Liver (tissue), 9 donors: ENCODE data around the gene SNCA. TPM values are rescaled to one million over a fixed set of nuclear protein-coding genes. Genes with fewer than 3 reads are reported as not detected.

ENCODE experiments used
- DNase-seq: peaks from one replicate; pipeline ENCODE4 v3.0.0-alpha.2; 2017; ENCODE audit warnings: low spot score
- H3K27ac ChIP-seq, 2 donors: one replicate each; pipeline ENCODE4 v1.7.0; 2013; ENCODE audit warnings: inconsistent platforms in 2 of 2, low read length in 2 of 2, control low read depth in 1 of 2, low read depth in 1 of 2, mild to moderate bottlenecking in 1 of 2
- H3K27me3 ChIP-seq, 4 donors: one replicate each; pipeline versions ENCODE4 v1.6.1 to v1.7.0; 2013; ENCODE audit warnings: low read length in 3 of 4, inconsistent platforms in 1 of 4, mild to moderate bottlenecking in 1 of 4, moderate library complexity in 1 of 4; ENCODE audit not compliant: control insufficient read depth in 4 of 4, insufficient read depth in 4 of 4
- H3K36me3 ChIP-seq, 4 donors: one replicate each; pipeline versions ENCODE4 v1.6.1 to v1.7.0; 2013; ENCODE audit warnings: low read length in 3 of 4, mild to moderate bottlenecking in 3 of 4, low read depth in 1 of 4, moderate library complexity in 1 of 4; ENCODE audit not compliant: control insufficient read depth in 4 of 4, insufficient read depth in 3 of 4
- H3K4me1 ChIP-seq, 4 donors: one replicate each; pipeline versions ENCODE4 v1.6.1 to v1.7.0; 2013; ENCODE audit warnings: low read length in 3 of 4, mild to moderate bottlenecking in 3 of 4, moderate library complexity in 1 of 4; ENCODE audit not compliant: control insufficient read depth in 4 of 4, insufficient read depth in 4 of 4
- H3K4me3 ChIP-seq, 3 donors: one replicate each; pipeline versions ENCODE4 v1.6.1 to v1.7.0; 2013; ENCODE audit warnings: low read length in 3 of 3, control low read depth in 1 of 3, low read depth in 1 of 3, mild to moderate bottlenecking in 1 of 3
- H3K9ac ChIP-seq, 2 donors: one replicate each; pipeline ENCODE4 v1.7.0; 2013; ENCODE audit warnings: low read length in 2 of 2, mild to moderate bottlenecking in 2 of 2, moderate library complexity in 2 of 2, control low read depth in 1 of 2, low read depth in 1 of 2
- H3K9me3 ChIP-seq, 4 donors: one replicate each; pipeline versions ENCODE4 v1.6.1 to v1.7.0; 2013; ENCODE audit warnings: low read length in 3 of 4; ENCODE audit not compliant: control insufficient read depth in 4 of 4
- CTCF ChIP-seq: fragments of 150-350 bp; IDR thresholded peaks from 2 replicates; pipeline ENCODE4 v1.5.1; 2017; ENCODE audit warnings: improper control_type of control experiment, low read depth, low read length; ENCODE audit not compliant: missing input control
- EGR1 ChIP-seq, 2 donors: IDR thresholded peaks; 2 replicates each; pipeline ENCODE4 v1.6.1; 2016 to 2018; ENCODE audit warnings: antibody characterized with exemption in 2 of 2, low read depth in 2 of 2
- FOXA1 ChIP-seq: IDR thresholded peaks from 2 replicates; pipeline ENCODE4 v1.6.1; 2016; ENCODE audit warnings: antibody characterized with exemption
- FOXA2 ChIP-seq: IDR thresholded peaks from 2 replicates; pipeline ENCODE4 v1.6.1; 2016; ENCODE audit warnings: antibody characterized with exemption
- GABPA ChIP-seq, 2 donors: IDR thresholded peaks in 1 of 2; conservative IDR thresholded peaks in 1 of 2; 2 replicates each; pipeline ENCODE4 v1.6.1; 2016; ENCODE audit warnings: antibody characterized with exemption in 2 of 2, mild to moderate bottlenecking in 1 of 2, moderate library complexity in 1 of 2
- HNF4A ChIP-seq, 2 donors: conservative IDR thresholded peaks; 2 replicates each; pipeline ENCODE4 v1.6.1; 2016; ENCODE audit warnings: antibody characterized with exemption in 2 of 2, mild to moderate bottlenecking in 2 of 2
- HNF4G ChIP-seq: IDR thresholded peaks from 2 replicates; pipeline ENCODE4 v1.6.1; 2016; ENCODE audit warnings: antibody characterized with exemption
- MAX ChIP-seq: IDR thresholded peaks from 2 replicates; pipeline ENCODE4 v1.6.1; 2016; ENCODE audit warnings: antibody characterized with exemption
- NR2F2 ChIP-seq: IDR thresholded peaks from 2 replicates; pipeline ENCODE4 v1.6.1; 2016; ENCODE audit warnings: antibody characterized with exemption
- RXRA ChIP-seq, 2 donors: IDR thresholded peaks; 2 replicates each; pipeline ENCODE4 v1.6.1; 2017 to 2018; ENCODE audit warnings: antibody characterized with exemption in 2 of 2, mild to moderate bottlenecking in 1 of 2
- SP1 ChIP-seq: IDR thresholded peaks from 2 replicates; pipeline ENCODE4 v1.6.1; 2018; ENCODE audit warnings: antibody characterized with exemption, mild to moderate bottlenecking
- TAF1 ChIP-seq: conservative IDR thresholded peaks from 2 replicates; pipeline ENCODE4 v1.6.1; 2016; ENCODE audit warnings: antibody characterized with exemption, mild to moderate bottlenecking
- WGBS: extraction: QIAGEN DNeasy Blood & Tissue Kit; methylation state at CpG from one replicate; pipeline ENCODE4 v1.1.7; 2013; 5-methylcytosine and 5-hydroxymethylcytosine counted together
- polyA plus RNA-seq, 2 donors: library from polyadenylated mRNA; stranded (reverse) in 1 of 2; unstranded in 1 of 2; fragments of 200-250 nt in 1 of 2; fragments of >200 nt in 1 of 2; fragmentation: Nextera tagmentation in 1 of 2; extraction: Ambion mirVana in 1 of 2; gene quantifications; one replicate each; pipeline versions ENCODE4 v1.2.1 to v1.2.3, GENCODE V29; 2013 to 2015
- total RNA-seq, 2 donors: library from RNA; depleted of rRNA; stranded (reverse); fragments of >200 nt; gene quantifications; one replicate each; pipeline ENCODE4 v1.2.3, GENCODE V29; 2014
- TF ChIP-seq, protein P1 (sequence below): IDR thresholded peaks from 2 replicates; pipeline ENCODE4 v1.6.1; 2016; ENCODE audit warnings: antibody characterized with exemption
- TF ChIP-seq, protein P2 (sequence below): IDR thresholded peaks from 2 replicates; pipeline ENCODE4 v1.6.1; 2016; ENCODE audit warnings: antibody characterized with exemption
- donor health status: healthy.
- donor health status: healthy.
- donor health status: healthy.
- donor health status: healthy.
- donor health status: healthy.

SNCA gene
- total and polyA plus RNA-seq, 4 donors, result 0.44 to 292 (median 0.70) TPM

GRCh38 chr4:89681219-89681618, 155.7 kb downstream of the SNCA start:
- Histone ChIP-seq H3K4me3 (no peak overlapping the region), H3K9me3 (peaks cover 0 to 2% (median 0%) of the 10 kb centered on the region in 4 donors), H3K27me3 (no peaks in the 10 kb centered on the region), H3K36me3 (no peaks in the 10 kb centered on the region), H3K9ac (no peak overlapping the region), H3K27ac (no peak overlapping the region), H3K4me1 (no peaks in the 10 kb centered on the region)
- DNase-seq, result no peak
- WGBS, result 75% methylated on average over 8 of the region's 8 CpGs
- no peak for TF ChIP-seq NR2F2
- no peak for TF ChIP-seq HNF4A (conservative IDR thresholded peaks at IDR 0.05)
- TF ChIP-seq FOXA2, result no peak
- TF ChIP-seq RXRA (IDR thresholded peaks at IDR 0.05), result no peak
- no peak for TF ChIP-seq MAX
- TF ChIP-seq, protein P1, sequence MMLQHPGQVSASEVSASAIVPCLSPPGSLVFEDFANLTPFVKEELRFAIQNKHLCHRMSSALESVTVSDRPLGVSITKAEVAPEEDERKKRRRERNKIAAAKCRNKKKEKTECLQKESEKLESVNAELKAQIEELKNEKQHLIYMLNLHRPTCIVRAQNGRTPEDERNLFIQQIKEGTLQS, result no peak
- no peak for TF ChIP-seq GABPA (IDR thresholded peaks at IDR 0.05 in 1 of 2, conservative IDR thresholded peaks at IDR 0.05 in 1 of 2)
- TF ChIP-seq FOXA1, result no peak

GRCh38 chr4:89674876-89675459, 162.0 kb downstream of the SNCA start:
- no peak for TF ChIP-seq FOXA2
- TF ChIP-seq, protein P2, sequence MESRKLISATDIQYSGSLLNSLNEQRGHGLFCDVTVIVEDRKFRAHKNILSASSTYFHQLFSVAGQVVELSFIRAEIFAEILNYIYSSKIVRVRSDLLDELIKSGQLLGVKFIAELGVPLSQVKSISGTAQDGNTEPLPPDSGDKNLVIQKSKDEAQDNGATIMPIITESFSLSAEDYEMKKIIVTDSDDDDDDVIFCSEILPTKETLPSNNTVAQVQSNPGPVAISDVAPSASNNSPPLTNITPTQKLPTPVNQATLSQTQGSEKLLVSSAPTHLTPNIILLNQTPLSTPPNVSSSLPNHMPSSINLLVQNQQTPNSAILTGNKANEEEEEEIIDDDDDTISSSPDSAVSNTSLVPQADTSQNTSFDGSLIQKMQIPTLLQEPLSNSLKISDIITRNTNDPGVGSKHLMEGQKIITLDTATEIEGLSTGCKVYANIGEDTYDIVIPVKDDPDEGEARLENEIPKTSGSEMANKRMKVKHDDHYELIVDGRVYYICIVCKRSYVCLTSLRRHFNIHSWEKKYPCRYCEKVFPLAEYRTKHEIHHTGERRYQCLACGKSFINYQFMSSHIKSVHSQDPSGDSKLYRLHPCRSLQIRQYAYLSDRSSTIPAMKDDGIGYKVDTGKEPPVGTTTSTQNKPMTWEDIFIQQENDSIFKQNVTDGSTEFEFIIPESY, result no peak
- TF ChIP-seq HNF4G, result no peak
- TF ChIP-seq SP1, result no peak
- TF ChIP-seq FOXA1, result no peak
- TF ChIP-seq EGR1 (IDR thresholded peaks at IDR 0.05; ENCODE audit: low read depth in 2 of 2), result no peak
- TF ChIP-seq CTCF, result no peak
- TF ChIP-seq TAF1, result no peak
- TF ChIP-seq, protein P1, result no peak
- no peak for TF ChIP-seq GABPA (IDR thresholded peaks at IDR 0.05 in 1 of 2, conservative IDR thresholded peaks at IDR 0.05 in 1 of 2)
- TF ChIP-seq NR2F2, result no peak
- DNase-seq, result no peak
- Histone ChIP-seq H3K9me3 (peaks cover 0 to under 1% (median 0%) of the 10 kb centered on the region in 4 donors), H3K27ac (no peak overlapping the region), H3K27me3 (no peaks in the 10 kb centered on the region), H3K9ac (no peak overlapping the region), H3K4me1 (no peaks in the 10 kb centered on the region), H3K4me3 (no peak overlapping the region), H3K36me3 (no peaks in the 10 kb centered on the region)
- WGBS, result 50% methylated on average over 9 of the region's 9 CpGs

Other genes starting within 250 kb of the SNCA start
- 10 to 100 TPM; 13.7 to 15.6 TPM for gene MMRN1, start 57.7 kb upstream of the SNCA start, total RNA-seq
- 1 to 10 TPM; 4.4 to 6.6 TPM for gene MMRN1, start 57.7 kb upstream of the SNCA start, polyA plus RNA-seq